Esophagus squamous epithelium (tissue), 5 donors: ENCODE results near the gene ZNF783. TPM values are rescaled to one million over a fixed set of nuclear protein-coding genes. Genes with fewer than 3 reads are reported as not detected.
"Not testable (repeated sequence)": the region's sequence is repeated elsewhere in the genome, so short reads cannot be mapped to it uniquely, and the experiment has no call there.

Experiments
- DNase-seq: peaks from one replicate; lab custom pipeline; 2025; lab: John Stamatoyannopoulos, UW
- H3K27ac ChIP-seq, 4 donors: fragments of 200-600 bp; sonication (generic); one replicate each; pipeline ENCODE4 v1.5.1; 2016 to 2019; ENCODE audit warnings: mild to moderate bottlenecking in 1 of 4
- H3K27me3 ChIP-seq, 4 donors: fragments of 200-600 bp; sonication (generic); 1 replicate in 3 of 4; 2 replicates in 1 of 4; pipeline versions ENCODE4 v1.5.1 to v1.6.0; 2017 to 2021; ENCODE audit warnings: antibody characterized with exemption in 1 of 4
- H3K36me3 ChIP-seq, 3 donors: fragments of 200-600 bp; sonication (generic); one replicate each; pipeline ENCODE4 v1.5.1; 2016 to 2019
- H3K4me1 ChIP-seq, 3 donors: fragments of 200-600 bp; sonication (generic); one replicate each; pipeline ENCODE4 v1.5.1; 2017 to 2019
- H3K4me3 ChIP-seq, 4 donors: fragments of 200-600 bp; sonication (generic); 1 replicate in 3 of 4; 2 replicates in 1 of 4; pipeline ENCODE4 v1.5.1; 2016 to 2019; ENCODE audit warnings: mild to moderate bottlenecking in 2 of 4, moderate library complexity in 1 of 4
- H3K9me3 ChIP-seq, 3 donors: fragments of 200-600 bp; sonication (generic); one replicate each; pipeline ENCODE4 v1.5.1; 2016 to 2019
- POLR2A ChIP-seq, 4 donors: fragments of 450-650 bp; IDR thresholded peaks; one replicate each; pipeline ENCODE4 v1.6.1; 2017; ENCODE audit warnings: antibody characterized with exemption in 4 of 4, mild to moderate bottlenecking in 4 of 4, moderate library complexity in 3 of 4
- WGBS, 2 donors: methylation state at CpG; one replicate each; pipeline ENCODE4 v1.1.5; 2018; 5-methylcytosine and 5-hydroxymethylcytosine counted together
- intact Hi-C: fragments of 100-400 bp; cut with DNase I; formaldehyde crosslinking; loops from one replicate; pipeline ENCODE4 v1.15.0; 2022
- total RNA-seq, 4 donors: library from RNA; depleted of rRNA; stranded (reverse); fragments of >200 nt; gene quantifications; one replicate each; pipeline ENCODE4 v1.1.0, GENCODE V29; 2016
- TF ChIP-seq, protein P1 (sequence below), 6 experiments: fragments of 450-650 bp in 4 of 6; fragments of 200-600 bp in 2 of 6; sonication (generic) in 2 of 6; IDR thresholded peaks; one replicate each; pipeline ENCODE4 v1.5.1; 2016 to 2019; ENCODE audit warnings: antibody characterized with exemption in 6 of 6, mild to moderate bottlenecking in 4 of 6, moderate library complexity in 4 of 6
- donor health status: DM: yes; HTN: yes; CAD: no.

ZNF783 gene
- total RNA-seq, 4 donors from 2014 or later: 3.1 to 15.6 (median 4.8) TPM

GRCh38 chr7:149267733-149268132 lies 5.7 kb downstream of the ZNF783 start:
- Histone ChIP-seq H3K27me3 (no peaks in the 10 kb centered on the region), H3K4me1 (peaks cover 0 to 17% (median 3%) of the 10 kb centered on the region in 3 donors), H3K36me3 (peaks cover 0 to 85% (median 33%) of the 10 kb centered on the region in 3 donors), H3K4me3 (no peak overlapping the region), H3K9me3 (no peaks in the 10 kb centered on the region), H3K27ac (no peak overlapping the region)
- TF ChIP-seq, protein P1, sequence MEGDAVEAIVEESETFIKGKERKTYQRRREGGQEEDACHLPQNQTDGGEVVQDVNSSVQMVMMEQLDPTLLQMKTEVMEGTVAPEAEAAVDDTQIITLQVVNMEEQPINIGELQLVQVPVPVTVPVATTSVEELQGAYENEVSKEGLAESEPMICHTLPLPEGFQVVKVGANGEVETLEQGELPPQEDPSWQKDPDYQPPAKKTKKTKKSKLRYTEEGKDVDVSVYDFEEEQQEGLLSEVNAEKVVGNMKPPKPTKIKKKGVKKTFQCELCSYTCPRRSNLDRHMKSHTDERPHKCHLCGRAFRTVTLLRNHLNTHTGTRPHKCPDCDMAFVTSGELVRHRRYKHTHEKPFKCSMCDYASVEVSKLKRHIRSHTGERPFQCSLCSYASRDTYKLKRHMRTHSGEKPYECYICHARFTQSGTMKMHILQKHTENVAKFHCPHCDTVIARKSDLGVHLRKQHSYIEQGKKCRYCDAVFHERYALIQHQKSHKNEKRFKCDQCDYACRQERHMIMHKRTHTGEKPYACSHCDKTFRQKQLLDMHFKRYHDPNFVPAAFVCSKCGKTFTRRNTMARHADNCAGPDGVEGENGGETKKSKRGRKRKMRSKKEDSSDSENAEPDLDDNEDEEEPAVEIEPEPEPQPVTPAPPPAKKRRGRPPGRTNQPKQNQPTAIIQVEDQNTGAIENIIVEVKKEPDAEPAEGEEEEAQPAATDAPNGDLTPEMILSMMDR (IDR thresholded peaks at IDR 0.05): no peak
- TF ChIP-seq POLR2A (IDR thresholded peaks at IDR 0.05): no peak
- no peak for DNase-seq
- WGBS, 2 donors: 96 to 99% methylated on average over 7 to 8 of the region's 8 CpGs
- intact Hi-C loops: no loop called here

GRCh38 chr7:149274424-149274823 lies 12.4 kb downstream of the ZNF783 start:
- H3K9me3 ChIP-seq, H3K4me3 ChIP-seq, intact Hi-C loops, H3K4me1 ChIP-seq, H3K27ac ChIP-seq, H3K27me3 ChIP-seq, DNase-seq: not testable (repeated sequence)
- H3K36me3 ChIP-seq: peaks cover 0 to 98% (median 28%) of the 10 kb centered on the region in 3 donors
- WGBS, 2 donors: 94 to 98% methylated on average over 8 of the region's 8 CpGs

GRCh38 chr7:149277871-149278270 lies 15.9 kb downstream of the ZNF783 start:
- Histone ChIP-seq H3K27me3 (no peaks in the 10 kb centered on the region), H3K4me3 (no peak overlapping the region), H3K36me3 (peaks cover 10 to 100% (median 25%) of the 10 kb centered on the region in 3 donors), H3K4me1 (no peaks in the 10 kb centered on the region), H3K9me3 (no peaks in the 10 kb centered on the region), H3K27ac (no peak overlapping the region)
- no peak for TF ChIP-seq POLR2A (IDR thresholded peaks at IDR 0.05)
- intact Hi-C loops: no loop called here
- DNase-seq: no peak
- WGBS, 2 donors: 94 to 97% methylated on average over 7 to 9 of the region's 9 CpGs

- TF ChIP-seq, protein P1 (IDR thresholded peaks at IDR 0.05): no peak
- no peak for TF ChIP-seq POLR2A (IDR thresholded peaks at IDR 0.05)
- 91 to 98% methylated on average over 4 to 9 of the region's 11 CpGs for WGBS, 2 donors
- H3K27ac ChIP-seq: no peak overlapping the region
- no peaks in the 10 kb centered on the region for H3K27me3 ChIP-seq
- H3K4me3 ChIP-seq: no peak overlapping the region
- peaks cover 10 to 100% (median 25%) of the 10 kb centered on the region in 3 donors for H3K36me3 ChIP-seq
- H3K9me3 ChIP-seq: no peaks in the 10 kb centered on the region
- intact Hi-C loops: no loop called here
- H3K4me1 ChIP-seq: no peaks in the 10 kb centered on the region
- DNase-seq: no peak
Observed at GRCh38 chr7:149278396-149278795, 16.4 kb downstream of the ZNF783 start.

- 89 to 99% methylated on average over 16 of the region's 17 CpGs for WGBS, 2 donors
- H3K9me3 ChIP-seq: no peaks in the 10 kb centered on the region
- intact Hi-C loops: no loop called here
- no peak for DNase-seq
- H3K27ac ChIP-seq: no peak overlapping the region
- peaks cover 0 to 4% (median 0%) of the 10 kb centered on the region in 3 donors for H3K4me1 ChIP-seq
- peaks cover 10 to 93% (median 25%) of the 10 kb centered on the region in 3 donors for H3K36me3 ChIP-seq
- H3K27me3 ChIP-seq: no peaks in the 10 kb centered on the region
- no peak overlapping the region for H3K4me3 ChIP-seq
- no peak for TF ChIP-seq POLR2A (IDR thresholded peaks at IDR 0.05)
- TF ChIP-seq, protein P1 (IDR thresholded peaks at IDR 0.05): no peak
Observed at GRCh38 chr7:149279111-149279743, 17.2 kb downstream of the ZNF783 start.

DNA sequence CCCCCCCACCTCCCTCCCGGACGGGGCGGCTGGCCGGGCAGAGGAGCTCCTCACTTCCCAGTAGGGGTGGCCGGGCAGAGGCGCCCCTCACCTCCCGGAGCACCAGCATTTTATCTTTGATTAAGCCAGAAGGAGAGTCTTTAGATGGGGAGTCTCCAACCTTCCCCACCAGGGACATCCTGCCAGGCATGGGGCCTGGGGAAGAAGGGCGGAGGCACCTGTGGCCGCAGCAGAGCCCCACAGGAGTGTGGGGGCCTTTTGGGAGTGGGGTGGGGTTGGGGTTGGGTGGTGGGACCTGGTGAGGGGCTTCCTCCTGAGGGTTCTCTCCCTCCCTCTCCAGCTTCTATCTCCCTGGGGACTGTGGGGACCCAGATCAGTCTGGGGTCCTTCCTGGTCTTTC lies 18.2 kb downstream of the ZNF783 start:
- WGBS, 2 donors: 100% methylated on average over 2 of the region's 9 CpGs; no CpG with 5 or more reads in 1 of the 2 donors
- TF ChIP-seq, protein P1 (IDR thresholded peaks at IDR 0.05): no peak
- no peak for TF ChIP-seq POLR2A (IDR thresholded peaks at IDR 0.05)
- Histone ChIP-seq H3K4me3 (no peak overlapping the region), H3K36me3 (peaks cover 10 to 83% (median 25%) of the 10 kb centered on the region in 3 donors), H3K4me1 (peaks cover 4 to 13% (median 5%) of the 10 kb centered on the region in 3 donors), H3K27me3 (no peaks in the 10 kb centered on the region), H3K9me3 (no peaks in the 10 kb centered on the region), H3K27ac (no peak overlapping the region)
- intact Hi-C loops: no loop called here
- no peak for DNase-seq
